ENCODE measurements around the gene POMGNT1.
"Not testable (repeated sequence)": the region's sequence is repeated elsewhere in the genome, so short reads cannot be mapped to it uniquely, and the experiment has no call there.

POMGNT1 gene

GRCh38 chr1:46197964-46198811 lies at the start of gene POMGNT1:
Gene POMGNT1 (minus strand): TSS chr1:46198434. CDS start chr1:46197821, 613 bp downstream.
- peak; percentile 40 for DNase-seq

- peak; percentile 96 for DNase-seq
Observed at GRCh38 chr1:46247436-46248121, 49.3 kb upstream of the POMGNT1 start, which contains the start of gene RAD54L. Gene RAD54L (plus strand): TSS chr1:46247763. CDS start chr1:46248406, 643 bp downstream.

GRCh38 chr1:46246548-46247435 lies 48.6 kb upstream of the POMGNT1 start:
- no peak for DNase-seq

- DNase-seq, result not testable (repeated sequence)
Observed at GRCh38 chr1:46246136-46246535, 47.9 kb upstream of the POMGNT1 start.

GRCh38 chr1:46244656-46245371 lies 46.6 kb upstream of the POMGNT1 start:
- DNase-seq, result no peak

- DNase-seq, result not testable (repeated sequence)
Observed at GRCh38 chr1:46243831-46244230, 45.6 kb upstream of the POMGNT1 start.

- no peak for DNase-seq
Observed at GRCh38 chr1:46242918-46243317, 44.7 kb upstream of the POMGNT1 start.

- not testable (repeated sequence) for DNase-seq
Observed at GRCh38 chr1:46241733-46242132, 43.5 kb upstream of the POMGNT1 start.

- DNase-seq, result not testable (repeated sequence)
Observed at GRCh38 chr1:46238865-46239264, 40.6 kb upstream of the POMGNT1 start.

GRCh38 chr1:46236882-46237281 lies 38.6 kb upstream of the POMGNT1 start:
- DNase-seq, result no peak

GRCh38 chr1:46231231-46231630 lies 33.0 kb upstream of the POMGNT1 start:
- not testable (repeated sequence) for DNase-seq

- no peak for DNase-seq
Observed at GRCh38 chr1:46224966-46225365, 26.7 kb upstream of the POMGNT1 start.

GRCh38 chr1:46223472-46223943 lies 25.3 kb upstream of the POMGNT1 start:
- DNase-seq, result peak; percentile 65

- not testable (repeated sequence) for DNase-seq
Observed at GRCh38 chr1:46223055-46223454, 24.8 kb upstream of the POMGNT1 start.

- DNase-seq, result no peak
Observed at GRCh38 chr1:46221749-46222148, 23.5 kb upstream of the POMGNT1 start.

GRCh38 chr1:46220808-46221207 lies 22.6 kb upstream of the POMGNT1 start:
- no peak for DNase-seq

GRCh38 chr1:46219551-46220520 lies 21.6 kb upstream of the POMGNT1 start:
- no peak for DNase-seq

- DNase-seq, result no peak
Observed at GRCh38 chr1:46218443-46218842, 20.2 kb upstream of the POMGNT1 start.

- DNase-seq, result no peak
Observed at GRCh38 chr1:46215504-46215903, 17.3 kb upstream of the POMGNT1 start.

GRCh38 chr1:46211051-46211450 lies 12.8 kb upstream of the POMGNT1 start:
- no peak for DNase-seq

- no peak for DNase-seq
Observed at GRCh38 chr1:46210561-46210960, 12.3 kb upstream of the POMGNT1 start.

Data from NCI-H748 treated with DMSO at 0.1 percent for 48 hours (cell line).